Mesodermal cell (in vitro differentiated cells): Measurements from ENCODE around the gene GPX7.

Experiments
- H3K27ac ChIP-seq: 2 replicates; pipeline ENCODE4 v1.7.0; 2013; ENCODE audit warnings: mild to moderate bottlenecking, low read depth, low read length, moderate library complexity; ENCODE audit not compliant: severe bottlenecking
- H3K36me3 ChIP-seq: 2 replicates; pipeline ENCODE4 v1.7.1; 2013; ENCODE audit warnings: mild to moderate bottlenecking, low read length, moderate library complexity; ENCODE audit not compliant: control insufficient read depth, insufficient read depth
- H3K4me1 ChIP-seq: one replicate; pipeline ENCODE4 v1.7.1; 2013; ENCODE audit warnings: mild to moderate bottlenecking, low read length; ENCODE audit not compliant: insufficient read depth, control insufficient read depth, poor library complexity, severe bottlenecking
- H3K4me3 ChIP-seq: 2 replicates; pipeline ENCODE4 v1.7.0; 2013; ENCODE audit warnings: low read length, control low read depth, mild to moderate bottlenecking; ENCODE audit not compliant: insufficient read depth, poor library complexity, severe bottlenecking; ENCODE audit errors: extremely low read depth
- H3K9me3 ChIP-seq: 2 replicates; pipeline ENCODE4 v1.7.1; 2013; ENCODE audit warnings: mild to moderate bottlenecking, low read length, moderate library complexity; ENCODE audit not compliant: control insufficient read depth
- WGBS, 2 experiments: methylation state at CpG; one replicate each; pipeline ENCODE4 v1.1.5; 2013; ENCODE audit warnings: missing lambda C conversion rate in 2 of 2; ENCODE audit not compliant: insufficient coverage in 2 of 2; 5-methylcytosine and 5-hydroxymethylcytosine counted together

Gene GPX7

DNA sequence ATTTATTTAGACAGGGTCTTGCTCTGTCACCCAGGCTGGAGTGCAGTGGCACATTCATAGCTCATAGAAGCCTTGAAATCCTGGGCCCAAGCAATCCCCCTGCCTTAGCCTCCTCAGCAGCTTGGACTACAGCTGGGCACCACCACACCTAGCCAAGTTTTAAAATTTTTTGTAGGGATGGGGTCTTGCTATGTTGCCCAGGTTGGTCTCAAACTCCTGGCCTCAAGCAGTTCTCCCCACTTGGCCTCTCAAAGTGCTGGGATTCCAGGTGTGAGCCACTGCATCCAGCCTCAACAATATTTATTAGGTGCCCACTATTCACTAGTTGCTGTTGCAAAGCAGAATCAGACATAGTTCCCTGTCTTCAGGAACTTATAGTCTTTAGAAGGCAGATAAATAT is 14.1 kb upstream of the GPX7 start:
- H3K4me1 ChIP-seq = no peaks in the 10 kb centered on the region
- H3K9me3 ChIP-seq = no peaks in the 10 kb centered on the region
- H3K27ac ChIP-seq = no peak overlapping the region
- no peaks in the 10 kb centered on the region for H3K36me3 ChIP-seq
- no peak overlapping the region for H3K4me3 ChIP-seq

DNA sequence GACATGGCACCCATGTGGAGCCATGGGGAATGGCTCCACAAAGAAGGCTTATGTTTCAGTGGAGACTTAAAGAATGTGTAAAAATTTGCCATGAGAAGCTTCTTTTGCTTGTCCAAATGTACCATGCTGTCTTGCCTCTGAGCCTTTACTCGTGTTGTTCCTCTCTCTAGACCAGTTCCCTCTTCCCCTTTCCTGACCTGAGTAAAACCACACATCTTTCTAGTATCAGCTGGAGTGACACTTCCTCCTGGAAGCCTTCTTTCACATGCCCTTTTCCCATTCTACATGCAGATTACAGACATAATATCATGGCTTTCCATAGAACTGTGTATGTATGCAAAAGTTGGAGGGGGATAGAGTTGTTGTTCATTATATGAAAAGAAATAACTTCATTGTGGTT is 13.6 kb upstream of the GPX7 start:
- Histone ChIP-seq H3K4me1 (no peaks in the 10 kb centered on the region), H3K4me3 (no peak overlapping the region), H3K27ac (no peak overlapping the region), H3K9me3 (no peaks in the 10 kb centered on the region), H3K36me3 (no peaks in the 10 kb centered on the region)
- WGBS, 2 experiments = 76 to 90% methylated on average over 1 of the region's 1 CpG

DNA sequence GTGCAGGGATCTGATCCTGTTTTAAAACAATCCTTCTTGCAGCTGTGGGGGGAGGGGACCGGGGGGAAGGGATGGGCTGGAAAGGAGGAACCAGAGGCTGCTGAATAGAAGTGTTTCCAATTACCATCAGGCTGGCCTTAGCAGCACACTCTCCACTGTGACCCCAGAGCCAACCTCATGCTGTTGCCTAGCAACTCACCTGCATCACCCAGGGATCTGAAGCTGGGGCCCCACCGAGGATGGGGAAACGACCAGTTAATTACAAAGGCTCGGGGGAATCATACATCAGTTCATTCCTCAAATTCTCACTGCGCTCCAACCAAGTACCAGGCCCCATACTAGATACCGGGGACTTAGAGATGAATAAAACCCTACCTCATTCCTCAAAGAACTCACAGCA is 11.9 kb upstream of the GPX7 start:
- Histone ChIP-seq H3K27ac (no peak overlapping the region), H3K9me3 (no peaks in the 10 kb centered on the region), H3K4me1 (no peaks in the 10 kb centered on the region), H3K36me3 (no peaks in the 10 kb centered on the region), H3K4me3 (no peak overlapping the region)
- WGBS, 2 experiments = 49% methylated on average over 6 of the region's 6 CpGs; no CpG with 5 or more reads in 1 of the 2 experiments

DNA sequence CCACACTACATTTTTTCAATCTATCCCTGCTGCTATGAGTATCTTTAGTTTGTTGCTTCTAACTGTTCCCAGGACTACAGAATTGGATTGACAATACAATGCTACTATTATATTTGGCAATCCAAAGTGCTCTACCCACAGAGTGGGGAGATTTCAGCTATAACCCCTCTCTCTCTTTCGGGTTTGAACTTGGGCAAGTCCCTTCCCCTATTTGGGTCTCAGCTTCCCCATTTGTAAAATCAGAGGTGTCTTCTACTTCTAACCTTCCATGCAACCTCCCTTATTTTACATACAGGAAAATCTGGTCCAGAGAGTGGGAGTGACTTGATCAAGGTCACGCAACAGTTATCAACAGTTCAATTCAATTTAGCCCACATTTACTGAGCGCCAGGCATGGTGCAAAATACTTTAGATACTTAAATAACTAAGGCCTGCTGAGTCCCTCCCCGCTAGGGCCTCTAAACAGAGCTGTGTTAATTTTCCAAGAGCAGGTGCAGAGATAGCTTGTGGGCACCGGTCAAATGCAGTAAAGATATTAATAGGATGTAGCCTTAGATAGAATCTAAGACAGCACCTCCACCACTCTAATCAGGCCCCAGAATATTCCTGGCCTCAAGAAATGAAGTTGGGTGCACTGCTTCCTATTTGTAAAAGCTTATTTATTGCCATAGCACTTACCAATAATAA is 9.4 kb upstream of the GPX7 start:
- whole genome bisulfite sequencing, 2 experiments = 100% methylated on average over 1 of the region's 5 CpGs; no CpG with 5 or more reads in 1 of the 2 experiments
- no peak overlapping the region for H3K27ac ChIP-seq
- H3K4me3 ChIP-seq = no peak overlapping the region
- no peaks in the 10 kb centered on the region for H3K4me1 ChIP-seq
- H3K9me3 ChIP-seq = no peaks in the 10 kb centered on the region
- no peaks in the 10 kb centered on the region for H3K36me3 ChIP-seq

DNA sequence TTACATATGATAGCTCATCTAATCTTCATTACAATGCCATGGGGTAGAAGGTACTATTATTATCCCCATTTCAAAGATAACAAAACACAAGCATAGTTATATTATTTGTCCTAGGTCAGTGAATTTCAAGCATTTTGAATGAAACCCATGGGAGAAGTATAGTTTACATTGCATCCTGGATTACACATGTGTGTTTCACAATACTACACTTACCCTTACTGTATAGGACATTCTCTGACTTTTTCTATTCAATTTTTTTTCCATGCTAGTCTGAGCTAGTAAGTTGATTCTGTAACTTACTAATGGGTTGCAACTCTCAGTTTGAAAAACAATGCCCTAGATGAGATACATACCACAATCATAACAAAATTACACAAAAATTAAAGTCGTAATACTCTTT is 8.7 kb upstream of the GPX7 start:
- H3K4me1 ChIP-seq = no peaks in the 10 kb centered on the region
- 75 to 91% methylated on average over 1 of the region's 1 CpG for WGBS, 2 experiments
- no peak overlapping the region for H3K27ac ChIP-seq
- no peak overlapping the region for H3K4me3 ChIP-seq
- H3K9me3 ChIP-seq = no peaks in the 10 kb centered on the region
- no peaks in the 10 kb centered on the region for H3K36me3 ChIP-seq

DNA sequence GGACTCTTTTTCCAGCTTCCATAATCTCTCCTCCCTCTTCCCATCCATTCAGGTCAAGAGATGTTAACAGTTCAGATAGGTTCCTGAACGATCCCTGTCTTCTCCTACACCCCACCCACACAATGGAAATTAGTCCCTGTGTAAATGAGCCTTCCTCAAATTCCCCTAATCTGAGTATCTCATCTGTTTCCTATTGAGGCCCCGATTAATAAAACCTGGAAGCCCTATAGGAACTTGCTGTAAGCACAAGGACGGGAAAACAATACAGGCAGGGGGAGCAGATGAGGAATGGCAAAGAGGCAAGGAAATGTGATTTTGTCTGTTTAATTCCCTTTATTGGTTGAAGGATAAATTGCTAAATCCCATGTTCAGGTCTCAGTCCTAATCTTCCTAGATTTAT is 7.1 kb upstream of the GPX7 start:
- H3K4me3 ChIP-seq = no peak overlapping the region
- H3K9me3 ChIP-seq = no peaks in the 10 kb centered on the region
- no peak overlapping the region for H3K27ac ChIP-seq
- no peaks in the 10 kb centered on the region for H3K4me1 ChIP-seq
- 80 to 100% methylated on average over 2 to 3 of the region's 3 CpGs for WGBS, 2 experiments
- no peaks in the 10 kb centered on the region for H3K36me3 ChIP-seq

DNA sequence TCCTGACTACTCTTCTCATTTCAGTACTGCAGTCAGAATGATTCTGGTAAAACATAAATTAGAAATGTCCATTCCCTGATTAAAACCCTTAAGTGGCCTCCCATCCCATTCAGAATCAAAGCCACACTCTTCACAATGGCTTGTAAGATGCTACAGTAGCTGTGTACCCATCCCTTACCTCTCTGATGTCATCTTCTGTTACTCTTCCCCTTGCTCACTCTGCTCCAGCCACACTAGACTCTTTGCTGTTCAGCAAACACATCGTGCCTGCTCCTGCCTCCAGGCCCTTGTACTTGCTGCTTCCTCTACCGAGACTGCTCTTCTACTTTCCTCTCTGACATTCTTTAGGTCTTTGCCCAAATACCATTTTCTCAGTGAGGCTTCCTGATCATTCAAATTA is 4.3 kb upstream of the GPX7 start:
- H3K36me3 ChIP-seq = no peaks in the 10 kb centered on the region
- H3K27ac ChIP-seq = no peak overlapping the region
- no peaks in the 10 kb centered on the region for H3K9me3 ChIP-seq
- H3K4me3 ChIP-seq = no peak overlapping the region
- whole genome bisulfite sequencing, 2 experiments = 79 to 86% methylated on average over 2 of the region's 2 CpGs
- H3K4me1 ChIP-seq = no peaks in the 10 kb centered on the region

DNA sequence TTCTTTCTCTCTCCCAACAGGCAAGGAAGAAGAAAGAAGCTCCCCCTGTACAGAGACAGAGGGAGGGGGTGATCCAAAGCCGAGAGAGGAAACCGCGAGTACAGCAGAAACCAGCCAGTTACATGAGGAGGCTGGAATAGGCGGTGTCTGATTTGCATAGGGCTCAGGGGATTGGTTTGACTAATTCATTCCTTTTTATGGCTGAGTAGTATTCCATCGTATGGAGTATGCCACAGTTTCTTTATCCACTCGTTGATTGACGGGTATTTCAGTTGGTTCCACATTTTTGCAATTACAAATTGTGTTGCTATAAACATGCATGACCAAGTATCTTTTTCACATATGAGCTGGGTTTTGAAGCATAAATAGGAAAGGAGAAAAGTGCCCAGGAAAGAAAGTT is 3.4 kb upstream of the GPX7 start:
- no peaks in the 10 kb centered on the region for H3K9me3 ChIP-seq
- H3K4me3 ChIP-seq = no peak overlapping the region
- H3K36me3 ChIP-seq = no peaks in the 10 kb centered on the region
- 98 to 100% methylated on average over 3 to 5 of the region's 7 CpGs for WGBS, 2 experiments
- no peaks in the 10 kb centered on the region for H3K4me1 ChIP-seq
- H3K27ac ChIP-seq = no peak overlapping the region

DNA sequence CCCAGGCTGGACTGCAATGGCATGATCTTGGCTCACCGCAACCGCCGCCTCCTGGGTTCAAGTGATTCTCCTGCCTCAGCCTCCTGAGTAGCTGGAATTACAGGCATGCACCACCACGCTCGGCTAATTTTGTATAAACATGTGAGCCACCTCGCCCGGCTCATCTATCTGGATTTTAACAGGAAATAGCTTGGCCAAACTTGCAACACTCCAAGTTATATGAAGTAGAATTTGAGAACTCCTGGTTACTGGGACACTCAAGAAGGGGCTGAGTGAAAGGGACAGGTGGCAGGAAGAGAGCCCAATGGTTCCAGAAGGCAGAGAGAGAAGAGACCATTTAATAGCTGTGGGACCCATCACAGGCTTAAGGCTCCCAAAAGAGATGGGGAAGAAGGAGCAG is 2.9 kb upstream of the GPX7 start:
- no peaks in the 10 kb centered on the region for H3K9me3 ChIP-seq
- no peaks in the 10 kb centered on the region for H3K4me1 ChIP-seq
- 90 to 93% methylated on average over 6 to 7 of the region's 7 CpGs for WGBS, 2 experiments
- H3K36me3 ChIP-seq = no peaks in the 10 kb centered on the region
- no peak overlapping the region for H3K4me3 ChIP-seq
- no peak overlapping the region for H3K27ac ChIP-seq

DNA sequence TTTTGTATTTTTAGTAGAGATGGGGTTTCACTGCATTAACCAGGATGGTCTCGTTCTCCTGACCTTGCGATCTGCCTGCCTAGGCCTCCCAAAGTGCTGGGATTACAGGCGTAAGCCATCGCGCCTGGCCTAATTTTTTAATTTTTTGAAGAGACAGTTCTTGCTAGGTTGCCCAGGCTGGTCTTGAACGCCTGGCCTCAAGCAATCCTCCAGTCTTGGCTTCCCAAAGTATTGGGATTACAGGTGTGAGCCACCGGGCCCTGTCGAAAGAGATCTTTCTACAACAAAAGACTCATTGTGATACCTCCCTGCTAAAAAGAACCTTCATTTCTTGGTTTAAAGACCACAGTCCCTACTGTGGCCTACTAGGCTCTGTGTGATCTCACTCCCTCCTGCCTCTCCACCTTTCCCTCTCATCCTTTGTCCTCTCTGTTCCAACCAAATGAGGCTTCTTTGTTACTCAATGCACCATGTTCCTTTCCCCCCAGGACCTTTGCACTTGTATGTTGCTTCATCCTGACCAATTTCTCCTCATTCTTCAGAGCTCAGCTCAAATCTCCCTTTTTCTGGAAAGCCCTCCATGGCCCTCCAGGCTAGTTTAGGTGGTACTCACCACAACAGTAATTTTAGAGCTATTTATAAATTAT is 1.5 kb upstream of the GPX7 start:
- Histone ChIP-seq H3K36me3 (no peaks in the 10 kb centered on the region), H3K27ac (no peak overlapping the region), H3K4me1 (no peaks in the 10 kb centered on the region), H3K4me3 (no peak overlapping the region), H3K9me3 (no peaks in the 10 kb centered on the region)
- 95 to 99% methylated on average over 8 of the region's 8 CpGs for WGBS, 2 experiments

DNA sequence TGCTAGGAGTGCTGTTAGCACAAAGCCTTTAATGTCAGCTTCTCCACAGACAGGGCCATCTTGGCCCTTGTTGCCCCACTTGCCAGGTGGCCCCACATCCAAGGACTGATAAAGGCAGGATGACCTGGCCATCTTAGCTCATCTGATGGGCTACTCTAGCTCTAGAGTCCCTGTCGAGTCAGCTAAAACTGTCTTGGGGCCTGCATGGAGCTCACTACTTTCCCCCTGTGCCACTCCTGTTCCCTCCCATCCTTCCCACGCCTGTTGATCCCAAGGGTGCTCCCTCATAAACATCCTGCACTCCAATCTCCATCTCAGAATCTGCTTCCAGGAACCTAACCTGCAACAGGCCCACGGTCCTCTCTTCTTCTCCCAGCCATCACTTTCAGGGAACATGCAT is 652 bp upstream of the GPX7 start:
- 94 to 96% methylated on average over 3 of the region's 3 CpGs for WGBS, 2 experiments
- H3K4me1 ChIP-seq = no peaks in the 10 kb centered on the region
- no peak overlapping the region for H3K27ac ChIP-seq
- H3K36me3 ChIP-seq = peaks cover 5% of the 10 kb centered on the region
- H3K9me3 ChIP-seq = no peaks in the 10 kb centered on the region
- no peak overlapping the region for H3K4me3 ChIP-seq
